Measurements from ENCODE around the gene PDGFB.

DNA sequence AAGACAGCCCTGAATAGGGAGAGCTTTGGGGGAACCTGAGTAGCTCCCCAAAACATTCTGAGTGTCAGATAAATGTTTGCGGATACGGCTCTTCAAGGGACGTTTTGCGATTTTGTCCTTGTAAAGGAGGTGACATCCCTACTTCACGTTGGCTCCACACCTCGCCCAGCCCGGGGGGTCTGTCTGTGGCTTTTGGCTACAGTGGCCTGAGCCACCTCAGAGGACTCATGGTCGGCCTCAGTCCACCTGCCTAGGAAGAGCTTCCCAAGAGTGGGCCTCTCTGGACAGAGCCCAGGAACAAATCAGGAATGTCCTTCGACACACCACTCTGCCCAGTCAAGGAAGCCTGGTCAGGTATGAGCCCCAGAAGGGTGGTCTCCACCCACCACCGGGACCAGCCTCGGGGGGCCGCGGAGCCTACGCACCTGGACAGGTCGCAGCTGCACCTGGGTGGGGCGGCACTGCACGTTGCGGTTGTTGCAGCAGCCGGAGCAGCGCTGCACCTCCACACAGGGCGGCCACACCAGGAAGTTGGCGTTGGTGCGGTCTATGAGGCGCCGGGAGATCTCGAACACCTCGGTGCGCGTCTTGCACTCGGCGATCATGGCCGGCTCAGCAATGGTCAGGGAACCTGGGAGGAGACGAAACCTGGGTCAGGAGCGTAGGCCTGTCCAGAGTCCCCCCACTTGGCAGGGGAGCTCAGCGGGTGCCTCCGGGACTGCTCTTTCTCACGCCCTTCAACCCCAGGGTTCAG, 13.4 kb downstream of the PDGFB start:
- no peak for TF ChIP-seq ZNF274 (IDR thresholded peaks at IDR 0.05; ENCODE audit: low read depth, low read length)
- no peak for TF ChIP-seq YY1 (IDR thresholded peaks at IDR 0.05; ENCODE audit: insufficient read depth, insufficient read length)
- no peak for TF ChIP-seq SUZ12 (IDR thresholded peaks at IDR 0.05; ENCODE audit: extremely low read depth, insufficient read depth, insufficient read length)

Measured in NT2/D1 (cell line).